Measurements from ENCODE around the gene LHFPL2.
A peak's percentile ranks its signal among the peaks of the same experiment; 100 is the strongest.
"Not testable (repeated sequence)": the region's sequence is repeated elsewhere in the genome, so short reads cannot be mapped to it uniquely, and the experiment has no call there.

Gene LHFPL2

GRCh38 chr5:78648359-78649210 is at the start of gene LHFPL2:
Gene LHFPL2 (minus strand): TSS chr5:78648772. CDS start chr5:78510213, 138,559 bp downstream.
- no peaks in the 10 kb centered on the region for H3K9me3 Mint-ChIP-seq
- peak; percentile 27 for DNase-seq (ENCODE audit: low spot score)
- H3K36me3 Mint-ChIP-seq (ENCODE audit: low read depth) = peaks cover 2% of the 10 kb centered on the region
- peaks cover 6% of the 10 kb centered on the region for H3K4me1 Mint-ChIP-seq (ENCODE audit: low read depth)
- peak within 1 kb of the TSS; percentile 78 for H3K4me3 Mint-ChIP-seq
- peaks cover 57% of the 10 kb centered on the region for H3K27me3 Mint-ChIP-seq (ENCODE audit: low read depth)
- H3K27ac Mint-ChIP-seq = no peak within 1 kb of the TSS

DNA sequence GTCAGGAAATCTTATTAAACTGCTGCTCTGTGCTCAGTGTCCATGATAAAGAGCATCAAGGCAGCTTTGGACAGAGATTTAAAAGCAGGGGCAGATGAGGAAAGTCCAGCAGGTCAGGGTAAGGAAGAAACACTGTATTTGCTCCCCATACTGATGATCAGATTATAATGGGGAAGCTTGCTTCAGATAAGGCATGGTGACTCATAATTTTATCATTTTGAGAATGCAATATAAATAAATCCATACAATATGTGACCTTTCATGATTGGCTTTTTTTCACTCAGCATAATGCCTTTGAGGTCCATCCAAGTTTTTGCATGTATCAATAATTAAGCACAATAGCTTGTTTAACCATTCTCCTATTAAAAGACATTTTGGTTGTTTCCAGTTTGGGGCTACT is 48.1 kb upstream of the LHFPL2 start:
- no peak for DNase-seq (ENCODE audit: low spot score)
- peaks cover 6% of the 10 kb centered on the region for H3K27me3 Mint-ChIP-seq (ENCODE audit: low read depth)
- H3K27ac Mint-ChIP-seq = no peak overlapping the region
- no peak overlapping the region for H3K4me3 Mint-ChIP-seq
- no peaks in the 10 kb centered on the region for H3K4me1 Mint-ChIP-seq (ENCODE audit: low read depth)
- H3K36me3 Mint-ChIP-seq (ENCODE audit: low read depth) = no peaks in the 10 kb centered on the region
- no peaks in the 10 kb centered on the region for H3K9me3 Mint-ChIP-seq

GRCh38 chr5:78696052-78696451 is 47.5 kb upstream of the LHFPL2 start:
- H3K4me3 Mint-ChIP-seq; H3K27ac Mint-ChIP-seq; H3K27me3 Mint-ChIP-seq (ENCODE audit: low read depth); H3K36me3 Mint-ChIP-seq (ENCODE audit: low read depth); H3K9me3 Mint-ChIP-seq; DNase-seq (ENCODE audit: low spot score); H3K4me1 Mint-ChIP-seq (ENCODE audit: low read depth): not testable (repeated sequence)

- Mint-ChIP-seq H3K4me3 (no peak overlapping the region), H3K4me1 (ENCODE audit: low read depth) (no peaks in the 10 kb centered on the region), H3K27me3 (ENCODE audit: low read depth) (peaks cover 12% of the 10 kb centered on the region), H3K36me3 (ENCODE audit: low read depth) (no peaks in the 10 kb centered on the region), H3K27ac (no peak overlapping the region), H3K9me3 (no peaks in the 10 kb centered on the region)
- DNase-seq (ENCODE audit: low spot score) = no peak
Measured at GRCh38 chr5:78693339-78693738, 44.8 kb upstream of the LHFPL2 start.

DNA sequence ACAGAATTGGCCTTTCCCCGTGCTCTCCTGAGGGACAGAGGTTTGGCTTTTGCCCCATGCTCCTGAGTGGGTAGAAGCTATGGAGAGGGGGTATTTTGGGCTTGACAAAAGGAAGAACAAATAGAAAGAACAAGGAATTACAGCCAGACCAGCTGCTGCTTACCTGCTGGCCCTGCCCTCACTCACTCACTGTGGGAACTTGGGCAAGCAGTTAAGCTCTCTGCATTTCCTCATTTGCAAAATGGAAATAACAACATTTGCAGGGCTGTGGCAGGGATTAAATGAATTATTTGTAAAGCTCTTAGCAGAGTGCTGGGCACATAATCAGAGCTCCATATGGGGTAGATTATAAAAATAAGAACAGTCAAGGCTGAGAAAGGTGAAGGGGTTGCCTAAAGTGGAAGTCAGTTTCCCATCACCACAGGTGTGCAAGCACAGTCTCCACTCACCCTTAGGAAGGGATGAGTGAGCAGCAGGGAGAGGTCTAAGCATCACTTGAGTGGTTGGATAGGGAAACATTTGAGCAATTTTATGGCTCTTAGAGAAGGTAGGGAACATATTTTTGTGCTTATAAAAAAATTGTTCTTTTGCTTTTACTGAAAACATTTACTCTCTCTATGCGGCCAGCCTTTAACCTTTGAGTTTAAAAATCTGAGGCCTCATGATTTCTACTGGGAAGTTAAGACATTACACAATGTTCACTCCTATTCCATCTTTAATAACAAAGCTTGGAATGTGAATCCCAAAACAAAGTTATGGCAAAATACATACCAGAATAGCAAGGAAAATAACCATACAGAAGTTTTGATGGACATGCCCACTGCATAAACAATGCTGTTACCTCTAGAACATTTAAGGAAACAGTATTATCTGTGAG is 42.8 kb upstream of the LHFPL2 start:
- peaks cover 5% of the 10 kb centered on the region for H3K9me3 Mint-ChIP-seq
- DNase-seq (ENCODE audit: low spot score) = no peak
- no peaks in the 10 kb centered on the region for H3K36me3 Mint-ChIP-seq (ENCODE audit: low read depth)
- no peak overlapping the region for H3K27ac Mint-ChIP-seq
- H3K4me1 Mint-ChIP-seq (ENCODE audit: low read depth) = no peaks in the 10 kb centered on the region
- peaks cover 12% of the 10 kb centered on the region for H3K27me3 Mint-ChIP-seq (ENCODE audit: low read depth)
- no peak overlapping the region for H3K4me3 Mint-ChIP-seq

DNA sequence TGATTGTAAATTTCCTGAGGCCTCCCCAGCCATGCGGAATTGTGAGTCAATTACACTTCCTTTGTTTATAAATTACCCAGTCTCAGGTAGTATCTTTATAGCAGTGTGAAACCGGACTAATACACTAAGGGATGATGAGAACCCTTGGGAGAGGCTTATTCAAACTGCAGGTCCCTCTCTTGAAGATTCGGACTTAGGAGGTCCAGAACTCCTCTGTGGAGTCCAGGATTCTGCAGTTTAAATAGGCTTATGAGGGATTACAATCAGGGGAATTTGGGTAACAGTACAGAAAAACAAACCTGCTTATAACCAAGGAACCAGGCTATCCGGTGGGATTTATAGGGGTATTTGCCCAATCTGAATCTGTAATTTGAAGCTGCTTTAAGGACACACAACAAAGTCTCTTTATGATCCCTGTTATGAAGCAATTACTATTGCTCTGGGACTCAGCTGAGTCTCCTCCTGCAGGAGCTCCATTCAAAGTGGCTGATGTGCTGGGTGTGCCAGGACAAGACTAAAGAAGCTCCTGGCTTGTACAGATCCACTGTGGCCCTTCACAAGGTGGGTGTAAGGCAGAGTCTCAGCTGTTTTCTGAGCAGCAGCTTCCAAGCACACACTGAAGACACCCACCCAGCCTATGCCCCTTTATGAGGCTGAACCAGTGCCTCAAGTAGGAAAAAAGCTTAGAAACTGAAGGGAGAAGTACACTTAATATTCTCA is 41.8 kb upstream of the LHFPL2 start:
- H3K4me1 Mint-ChIP-seq (ENCODE audit: low read depth) = no peaks in the 10 kb centered on the region
- H3K9me3 Mint-ChIP-seq = peaks cover 5% of the 10 kb centered on the region
- no peak overlapping the region for H3K4me3 Mint-ChIP-seq
- no peaks in the 10 kb centered on the region for H3K36me3 Mint-ChIP-seq (ENCODE audit: low read depth)
- H3K27me3 Mint-ChIP-seq (ENCODE audit: low read depth) = peaks cover 12% of the 10 kb centered on the region
- DNase-seq (ENCODE audit: low spot score) = no peak
- H3K27ac Mint-ChIP-seq = no peak overlapping the region

- no peak for DNase-seq (ENCODE audit: low spot score)
- peaks cover 12% of the 10 kb centered on the region for H3K27me3 Mint-ChIP-seq (ENCODE audit: low read depth)
- no peaks in the 10 kb centered on the region for H3K36me3 Mint-ChIP-seq (ENCODE audit: low read depth)
- H3K4me3 Mint-ChIP-seq = no peak overlapping the region
- H3K4me1 Mint-ChIP-seq (ENCODE audit: low read depth) = no peaks in the 10 kb centered on the region
- H3K9me3 Mint-ChIP-seq = peaks cover 5% of the 10 kb centered on the region
- H3K27ac Mint-ChIP-seq = no peak overlapping the region
Measured at GRCh38 chr5:78689540-78690252, 41.1 kb upstream of the LHFPL2 start.

DNA sequence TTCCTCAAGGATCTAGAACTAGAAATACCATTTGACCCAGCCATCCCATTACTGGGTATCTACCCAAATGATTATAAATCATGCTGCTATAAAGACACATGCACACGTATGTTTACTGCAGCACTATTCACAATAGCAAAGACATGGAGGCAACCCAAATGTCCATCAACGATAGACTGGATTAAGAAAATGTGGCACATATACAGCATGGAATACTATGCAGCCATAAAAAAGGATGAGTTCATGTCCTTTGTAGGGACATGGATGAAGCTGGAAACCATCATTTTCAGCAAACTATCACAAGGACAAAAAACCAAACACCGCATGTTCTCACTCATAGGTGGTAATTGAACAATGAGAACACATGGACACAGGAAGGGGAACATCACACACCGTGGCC is 38.9 kb upstream of the LHFPL2 start:
- H3K27me3 Mint-ChIP-seq (ENCODE audit: low read depth); DNase-seq (ENCODE audit: low spot score); H3K9me3 Mint-ChIP-seq; H3K4me3 Mint-ChIP-seq; H3K36me3 Mint-ChIP-seq (ENCODE audit: low read depth); H3K4me1 Mint-ChIP-seq (ENCODE audit: low read depth); H3K27ac Mint-ChIP-seq: not testable (repeated sequence)

DNA sequence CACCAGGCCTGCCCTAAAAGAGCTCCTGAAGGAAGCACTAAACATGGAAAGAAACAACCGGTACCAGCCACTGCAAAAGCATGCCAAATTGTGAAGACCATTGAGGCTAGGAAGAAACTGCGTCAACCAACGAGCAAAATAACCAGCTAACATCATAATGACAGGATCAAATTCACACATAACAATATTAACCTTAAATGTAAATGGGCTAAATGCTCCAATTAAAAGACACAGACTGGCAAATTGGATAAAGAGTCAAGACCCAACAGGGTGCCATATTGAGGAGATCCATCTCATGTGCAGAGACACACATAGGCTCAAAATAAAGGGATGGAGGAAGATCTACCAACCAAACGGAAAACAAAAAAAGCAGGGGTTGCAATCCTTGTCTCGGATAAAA is 35.3 kb upstream of the LHFPL2 start:
- H3K36me3 Mint-ChIP-seq (ENCODE audit: low read depth); H3K4me1 Mint-ChIP-seq (ENCODE audit: low read depth); H3K27ac Mint-ChIP-seq; DNase-seq (ENCODE audit: low spot score); H3K4me3 Mint-ChIP-seq; H3K9me3 Mint-ChIP-seq; H3K27me3 Mint-ChIP-seq (ENCODE audit: low read depth): not testable (repeated sequence)

- H3K4me3 Mint-ChIP-seq = no peak overlapping the region
- H3K36me3 Mint-ChIP-seq (ENCODE audit: low read depth) = no peaks in the 10 kb centered on the region
- H3K27ac Mint-ChIP-seq = no peak overlapping the region
- DNase-seq (ENCODE audit: low spot score) = no peak
- peaks cover 2% of the 10 kb centered on the region for H3K27me3 Mint-ChIP-seq (ENCODE audit: low read depth)
- H3K9me3 Mint-ChIP-seq = no peaks in the 10 kb centered on the region
- H3K4me1 Mint-ChIP-seq (ENCODE audit: low read depth) = no peaks in the 10 kb centered on the region
Measured at GRCh38 chr5:78679905-78680304, 31.3 kb upstream of the LHFPL2 start.

- DNase-seq (ENCODE audit: low spot score) = no peak
- Mint-ChIP-seq H3K27ac (no peak overlapping the region), H3K9me3 (no peaks in the 10 kb centered on the region), H3K36me3 (ENCODE audit: low read depth) (no peaks in the 10 kb centered on the region), H3K27me3 (ENCODE audit: low read depth) (peaks cover 1% of the 10 kb centered on the region), H3K4me3 (no peak overlapping the region), H3K4me1 (ENCODE audit: low read depth) (no peaks in the 10 kb centered on the region)
Measured at GRCh38 chr5:78677777-78678668, 29.5 kb upstream of the LHFPL2 start.

- H3K4me3 Mint-ChIP-seq = no peak overlapping the region
- H3K27me3 Mint-ChIP-seq (ENCODE audit: low read depth) = peaks cover 2% of the 10 kb centered on the region
- DNase-seq (ENCODE audit: low spot score) = no peak
- H3K4me1 Mint-ChIP-seq (ENCODE audit: low read depth) = no peaks in the 10 kb centered on the region
- H3K9me3 Mint-ChIP-seq = no peaks in the 10 kb centered on the region
- no peak overlapping the region for H3K27ac Mint-ChIP-seq
- H3K36me3 Mint-ChIP-seq (ENCODE audit: low read depth) = no peaks in the 10 kb centered on the region
Measured at GRCh38 chr5:78675956-78676730, 27.6 kb upstream of the LHFPL2 start.
